Measurements from ENCODE around the gene ALDH8A1.

DNA sequence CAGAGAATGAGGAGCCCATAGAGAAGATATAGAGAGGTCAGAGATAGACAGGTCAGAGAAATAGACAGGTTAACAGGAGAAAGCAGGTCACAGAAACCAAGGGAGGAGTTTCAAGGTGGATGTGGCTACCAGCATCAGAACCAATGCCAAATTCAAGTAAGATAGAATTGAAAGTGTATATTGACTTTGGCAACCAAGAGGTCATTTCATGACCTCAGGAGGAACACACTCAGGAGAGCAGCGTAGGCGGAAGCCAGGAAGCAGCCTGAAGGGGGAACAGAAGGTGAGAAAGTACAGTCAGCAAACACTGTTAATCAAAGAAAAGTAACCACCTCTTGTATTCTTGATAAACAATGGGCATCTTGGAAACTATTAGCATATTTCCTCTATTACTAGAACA is 33.9 kb upstream of the ALDH8A1 start:
- TF ChIP-seq, protein P1, sequence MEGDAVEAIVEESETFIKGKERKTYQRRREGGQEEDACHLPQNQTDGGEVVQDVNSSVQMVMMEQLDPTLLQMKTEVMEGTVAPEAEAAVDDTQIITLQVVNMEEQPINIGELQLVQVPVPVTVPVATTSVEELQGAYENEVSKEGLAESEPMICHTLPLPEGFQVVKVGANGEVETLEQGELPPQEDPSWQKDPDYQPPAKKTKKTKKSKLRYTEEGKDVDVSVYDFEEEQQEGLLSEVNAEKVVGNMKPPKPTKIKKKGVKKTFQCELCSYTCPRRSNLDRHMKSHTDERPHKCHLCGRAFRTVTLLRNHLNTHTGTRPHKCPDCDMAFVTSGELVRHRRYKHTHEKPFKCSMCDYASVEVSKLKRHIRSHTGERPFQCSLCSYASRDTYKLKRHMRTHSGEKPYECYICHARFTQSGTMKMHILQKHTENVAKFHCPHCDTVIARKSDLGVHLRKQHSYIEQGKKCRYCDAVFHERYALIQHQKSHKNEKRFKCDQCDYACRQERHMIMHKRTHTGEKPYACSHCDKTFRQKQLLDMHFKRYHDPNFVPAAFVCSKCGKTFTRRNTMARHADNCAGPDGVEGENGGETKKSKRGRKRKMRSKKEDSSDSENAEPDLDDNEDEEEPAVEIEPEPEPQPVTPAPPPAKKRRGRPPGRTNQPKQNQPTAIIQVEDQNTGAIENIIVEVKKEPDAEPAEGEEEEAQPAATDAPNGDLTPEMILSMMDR (IDR thresholded peaks at IDR 0.05; ENCODE audit: poor library complexity), result no peak
- no peak for TF ChIP-seq EZH2 (IDR thresholded peaks at IDR 0.05; ENCODE audit: borderline replicate concordance)
- no peak for TF ChIP-seq EZH2phosphoT487 (IDR thresholded peaks at IDR 0.05; ENCODE audit: low read depth, severe bottlenecking, unreplicated experiment)

Data from hepatocyte (in vitro differentiated cells).